Cardiac muscle cell (in vitro differentiated cells and primary cell): Measurements from ENCODE around the gene SP3. TPM values are rescaled to one million over a fixed set of nuclear protein-coding genes. Genes with fewer than 3 reads are reported as not detected.

Experiments
- DNase-seq, 2 donors: peaks; one replicate each; pipeline versions ENCODE4 v3.0.0 to v3.0.0-alpha.2; 2010 to 2017; ENCODE audit warnings: low read depth in 1 of 2, low spot score in 1 of 2
- H3K27ac ChIP-seq: fragments of 200-600 bp; sonication (generic); 2 replicates; pipeline ENCODE4 v1.5.1; 2016
- H3K27me3 ChIP-seq: fragments of 200-600 bp; sonication (generic); 2 replicates; pipeline ENCODE4 v1.6.0; 2016; ENCODE audit warnings: control low read depth
- H3K36me3 ChIP-seq: fragments of 200-600 bp; sonication (generic); 2 replicates; pipeline ENCODE4 v1.5.1; 2016; ENCODE audit warnings: control low read depth
- H3K4me1 ChIP-seq: fragments of 200-600 bp; sonication (generic); 2 replicates; pipeline ENCODE4 v1.8.1; 2017; ENCODE audit warnings: low read depth, mild to moderate bottlenecking, mixed run types
- H3K4me3 ChIP-seq: fragments of 200-600 bp; sonication (generic); 2 replicates; pipeline ENCODE4 v1.5.1; 2016; ENCODE audit warnings: mild to moderate bottlenecking
- H3K9me3 ChIP-seq: fragments of 200-600 bp; sonication (generic); 2 replicates; pipeline ENCODE4 v1.5.1; 2017; ENCODE audit warnings: low read depth, mild to moderate bottlenecking, control low read depth
- CTCF ChIP-seq: IDR thresholded peaks from 2 replicates; pipeline ENCODE4 v1.5.1; 2012; ENCODE audit warnings: low read depth, mild to moderate bottlenecking, low read length
- polyA plus RNA-seq: library from polyadenylated mRNA; unstranded; fragments of >200 nt; fragmentation: Nextera tagmentation; extraction: Ambion mirVana; gene quantifications from 2 replicates; pipeline ENCODE4 v1.2.1, GENCODE V29; 2016
- total RNA-seq: library from RNA; depleted of rRNA; stranded (reverse); fragments of >200 nt; gene quantifications from 2 replicates; pipeline ENCODE4 v1.2.3, GENCODE V29; 2016

Gene SP3
- total and polyA plus RNA-seq, 2 experiments from 2014 or later, result 36.0 to 164 TPM

- no peak overlapping the region for H3K27ac ChIP-seq
- no peak overlapping the region for H3K4me3 ChIP-seq
- H3K4me1 ChIP-seq, result peaks cover 4% of the 10 kb centered on the region
- no peak for TF ChIP-seq CTCF
- DNase-seq, result no peak
- no peaks in the 10 kb centered on the region for H3K9me3 ChIP-seq
- H3K36me3 ChIP-seq, result no peaks in the 10 kb centered on the region
- H3K27me3 ChIP-seq, result no peaks in the 10 kb centered on the region
Observed at GRCh38 chr2:173876833-173877413, 88.2 kb downstream of the SP3 start.

GRCh38 chr2:173874894-173875237 lies 90.3 kb downstream of the SP3 start:
- DNase-seq, result no peak
- Histone ChIP-seq H3K27me3 (no peaks in the 10 kb centered on the region), H3K4me1 (no peaks in the 10 kb centered on the region), H3K36me3 (no peaks in the 10 kb centered on the region), H3K9me3 (no peaks in the 10 kb centered on the region), H3K4me3 (no peak overlapping the region), H3K27ac (no peak overlapping the region)
- TF ChIP-seq CTCF, result no peak

GRCh38 chr2:173874003-173874893 lies 90.9 kb downstream of the SP3 start:
- no peaks in the 10 kb centered on the region for H3K4me1 ChIP-seq
- H3K4me3 ChIP-seq, result no peak overlapping the region
- DNase-seq, result no peak
- no peak for TF ChIP-seq CTCF
- H3K9me3 ChIP-seq, result no peaks in the 10 kb centered on the region
- H3K27ac ChIP-seq, result no peak overlapping the region
- no peaks in the 10 kb centered on the region for H3K27me3 ChIP-seq
- H3K36me3 ChIP-seq, result no peaks in the 10 kb centered on the region

- Histone ChIP-seq H3K27ac (no peak overlapping the region), H3K27me3 (no peaks in the 10 kb centered on the region), H3K9me3 (no peaks in the 10 kb centered on the region), H3K36me3 (no peaks in the 10 kb centered on the region), H3K4me1 (no peaks in the 10 kb centered on the region), H3K4me3 (no peak overlapping the region)
- no peak for DNase-seq
- TF ChIP-seq CTCF, result no peak
Observed at GRCh38 chr2:173872714-173873113, 92.5 kb downstream of the SP3 start.

DNA sequence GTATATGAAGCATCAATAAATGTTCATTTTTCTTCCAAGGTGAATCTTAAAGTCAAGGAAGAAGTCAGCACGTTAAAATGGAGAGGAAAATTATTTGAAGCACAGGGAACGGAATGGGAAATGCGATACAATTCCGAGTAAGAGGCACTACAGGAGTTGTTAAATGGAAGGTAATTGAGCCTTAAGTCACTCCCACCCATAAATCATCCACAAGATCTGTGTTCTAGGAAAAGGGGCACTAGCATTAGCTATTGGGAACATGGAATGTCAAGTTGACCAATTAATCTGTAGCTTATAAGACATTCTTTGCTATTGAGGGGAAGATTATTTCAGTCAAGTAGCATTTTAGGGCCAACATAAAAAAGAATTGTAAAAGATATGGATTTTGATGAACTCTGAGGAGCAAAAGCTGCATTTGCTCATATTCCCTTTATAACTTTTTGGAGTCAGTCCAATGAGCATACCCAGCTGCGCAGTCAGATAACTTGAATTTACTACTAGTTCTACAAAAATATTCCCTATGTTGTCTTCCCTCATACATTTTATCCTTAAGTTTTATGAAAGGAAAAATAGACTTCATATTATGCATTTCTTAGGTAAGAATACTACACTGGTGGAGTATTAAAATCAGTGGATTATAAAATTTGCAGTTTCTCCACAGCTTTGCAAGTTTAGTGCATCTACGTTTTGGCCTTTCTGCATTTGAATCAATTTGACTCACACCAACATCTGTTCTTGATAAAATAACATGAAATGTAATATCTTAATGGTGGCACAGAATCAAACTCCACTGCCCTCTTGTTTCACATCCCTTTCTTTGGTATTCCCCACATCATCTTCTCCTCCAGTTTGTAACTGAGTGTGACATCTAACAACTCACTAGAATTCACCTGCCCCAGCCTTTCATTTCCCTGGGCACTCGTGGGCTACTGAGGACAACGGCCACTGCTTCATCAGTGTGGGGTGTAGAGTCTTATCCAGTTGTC lies 95.6 kb downstream of the SP3 start:
- no peaks in the 10 kb centered on the region for H3K4me1 ChIP-seq
- H3K9me3 ChIP-seq, result no peaks in the 10 kb centered on the region
- no peak overlapping the region for H3K4me3 ChIP-seq
- no peak for TF ChIP-seq CTCF
- no peaks in the 10 kb centered on the region for H3K36me3 ChIP-seq
- no peaks in the 10 kb centered on the region for H3K27me3 ChIP-seq
- DNase-seq, result no peak
- no peak overlapping the region for H3K27ac ChIP-seq
